Stimulated activated CD8-positive, alpha-beta memory T cell treated with anti-CD3 and anti-CD28 coated beads, Interleukin-12 subunit alpha, Interleukin-12 subunit beta, amount 100 ng/mL, for 24 hours (primary cell): Measurements from ENCODE around the gene CCDC30.
A peak's percentile ranks its signal among the peaks of the same experiment; 100 is the strongest.
"Not testable (repeated sequence)": the region's sequence is repeated elsewhere in the genome, so short reads cannot be mapped to it uniquely, and the experiment has no call there.

Source experiments
- DNase-seq: peaks from one replicate; pipeline ENCODE4 v3.0.0-alpha.2; 2020; ENCODE audit errors: extremely low read depth

The CCDC30 gene

GRCh38 chr1:42450061-42450460, 13.0 kb upstream of the CCDC30 start:
- DNase-seq = no peak

DNA sequence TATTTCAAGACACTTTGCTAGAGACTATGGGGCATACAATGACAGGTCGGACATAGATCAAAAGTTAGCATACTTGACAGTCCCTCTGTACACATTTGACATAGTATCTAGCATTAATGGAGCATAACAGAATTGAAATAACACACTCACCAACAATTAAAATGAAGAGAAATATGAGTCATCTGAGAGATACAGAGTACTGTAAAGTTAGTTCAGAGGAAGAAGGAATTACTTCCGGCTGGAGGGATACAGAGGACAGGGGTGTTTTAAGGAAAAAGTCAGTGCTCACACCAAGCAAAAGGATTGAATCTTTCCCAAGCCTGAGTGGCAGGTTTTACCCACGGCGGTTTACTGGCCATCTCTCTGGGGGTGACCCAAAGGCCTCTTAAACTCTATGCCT, 9.7 kb upstream of the CCDC30 start:
- DNase-seq = no peak

GRCh38 chr1:42454403-42454802, 8.7 kb upstream of the CCDC30 start:
- DNase-seq = no peak

DNA sequence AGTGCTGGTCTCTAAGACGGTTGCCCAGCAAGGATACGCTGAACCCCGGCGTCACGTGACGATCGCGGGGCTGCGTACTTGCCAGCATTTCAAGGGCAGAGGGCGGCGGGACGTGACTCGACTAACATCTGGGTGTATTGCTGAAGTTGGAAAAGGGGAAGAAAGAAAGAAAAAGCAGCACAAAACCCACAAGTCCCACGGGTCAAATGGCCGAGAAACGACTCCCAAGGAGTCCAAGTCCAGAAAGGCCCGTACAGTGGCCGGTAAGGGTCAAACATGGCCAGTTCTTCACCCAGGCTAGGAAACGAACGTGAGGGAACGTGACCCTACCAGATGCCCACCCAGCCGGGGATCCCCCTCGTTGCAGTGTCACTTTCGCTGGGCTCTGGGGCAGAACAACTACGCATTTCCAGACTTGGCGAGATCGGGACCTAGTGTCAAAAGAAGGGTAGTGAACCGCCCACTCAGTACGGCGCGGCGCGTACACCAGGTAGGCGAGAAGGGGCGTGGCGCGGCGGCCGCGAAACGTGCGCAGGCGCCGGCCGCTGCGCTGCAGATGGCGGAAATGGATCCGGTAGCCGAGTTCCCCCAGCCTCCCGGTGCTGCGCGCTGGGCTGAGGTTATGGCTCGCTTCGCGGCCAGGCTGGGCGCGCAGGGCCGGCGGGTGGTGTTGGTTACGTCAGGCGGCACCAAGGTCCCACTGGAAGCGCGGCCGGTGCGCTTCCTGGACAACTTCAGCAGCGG, 6.9 kb upstream of the CCDC30 start, which contains the start of the genes PPCS and ZMYND12:
Gene PPCS, plus strand, starts transcription at position 534 of the 744 bp plus-strand sequence. Its CDS starts 23 bp downstream, at position 557.
Gene ZMYND12, minus strand, starts transcription at position 13 of the 744 bp plus-strand sequence. CDS start 25 bp downstream, outside the sequence.
- peak; percentile 85 for DNase-seq

GRCh38 chr1:42456754-42457089, 6.4 kb upstream of the CCDC30 start:
- DNase-seq = peak; percentile 9

- no peak for DNase-seq
Measured at GRCh38 chr1:42461196-42461595, 1.9 kb upstream of the CCDC30 start.

DNA sequence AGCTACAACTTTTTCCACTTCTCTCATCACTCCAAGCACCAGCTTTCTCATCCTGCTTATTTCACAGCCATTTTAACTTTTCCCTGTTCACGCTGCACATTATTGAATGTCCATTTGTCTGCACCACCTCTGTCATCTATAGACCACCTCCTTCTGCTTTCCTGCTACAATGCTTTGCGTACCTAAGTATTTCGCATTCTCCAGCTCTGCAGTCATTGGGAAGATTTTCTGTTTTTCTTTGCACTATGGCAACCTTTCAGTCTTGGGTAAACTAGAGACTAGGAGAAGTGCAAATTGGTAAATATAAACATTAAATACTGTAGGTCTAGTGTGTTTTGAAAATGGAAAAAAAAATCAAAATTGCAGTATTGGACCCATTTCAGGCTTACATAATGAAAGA, 835 bp downstream of the CCDC30 start:
- no peak for DNase-seq

DNA sequence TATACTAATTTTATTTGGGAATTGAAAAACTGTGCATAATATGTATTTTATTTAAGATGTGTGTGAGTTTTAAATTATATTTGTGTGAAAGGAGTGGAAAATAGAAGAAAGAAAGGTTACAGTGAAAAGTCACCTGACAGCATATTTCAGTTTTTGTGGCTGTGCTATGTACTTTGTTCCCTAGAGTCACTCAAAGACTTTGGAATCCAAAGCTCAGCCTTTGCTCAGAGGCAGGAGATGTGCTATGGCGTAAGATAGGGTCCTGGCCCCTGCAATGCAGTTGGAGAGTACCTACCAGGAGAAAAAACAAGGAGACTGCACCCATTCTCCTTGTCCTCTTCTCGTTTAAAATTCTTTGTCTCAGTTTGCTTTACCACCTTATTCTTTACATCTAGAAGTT, 2.9 kb downstream of the CCDC30 start:
- no peak for DNase-seq

- no peak for DNase-seq
Measured at GRCh38 chr1:42469727-42470126, 6.6 kb downstream of the CCDC30 start.

DNA sequence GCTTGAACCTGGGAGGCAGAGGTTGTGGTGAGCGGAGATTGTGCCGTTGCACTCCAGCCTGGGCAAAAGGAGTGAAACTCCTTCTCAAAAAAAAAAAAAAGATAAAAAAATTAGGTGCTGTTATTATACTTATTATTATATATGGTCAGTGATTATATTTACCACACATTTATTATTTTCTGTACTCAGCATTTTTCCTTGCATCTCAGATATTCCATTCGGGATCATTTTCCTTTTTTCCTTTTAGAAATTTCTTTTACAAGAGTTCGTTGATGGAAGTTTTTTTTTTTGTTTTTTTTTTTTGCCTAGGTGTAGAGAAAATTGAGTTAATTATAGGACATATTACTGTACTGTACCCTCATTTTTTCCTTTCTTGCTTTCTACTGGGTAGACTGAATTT, 13.5 kb downstream of the CCDC30 start:
- DNase-seq = no peak

DNA sequence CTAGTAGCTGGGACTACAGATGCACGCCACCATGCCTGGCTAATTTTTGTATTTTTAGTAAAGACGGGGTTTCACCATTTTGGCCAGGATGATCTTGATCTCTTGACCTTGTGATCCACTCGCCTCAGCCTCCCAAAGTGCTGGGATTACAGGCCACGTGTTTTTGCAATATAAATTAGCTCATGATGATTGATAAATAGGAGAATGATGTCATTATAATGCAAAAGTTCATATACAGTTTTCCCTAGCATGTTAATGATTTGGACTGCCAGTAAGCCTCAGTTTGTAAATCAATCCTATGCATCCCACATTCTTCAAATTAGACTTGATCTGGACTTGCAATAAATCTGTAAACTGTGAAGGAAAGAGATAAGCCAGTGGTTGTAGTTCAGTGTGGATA, 14.3 kb downstream of the CCDC30 start:
- DNase-seq = not testable (repeated sequence)

DNA sequence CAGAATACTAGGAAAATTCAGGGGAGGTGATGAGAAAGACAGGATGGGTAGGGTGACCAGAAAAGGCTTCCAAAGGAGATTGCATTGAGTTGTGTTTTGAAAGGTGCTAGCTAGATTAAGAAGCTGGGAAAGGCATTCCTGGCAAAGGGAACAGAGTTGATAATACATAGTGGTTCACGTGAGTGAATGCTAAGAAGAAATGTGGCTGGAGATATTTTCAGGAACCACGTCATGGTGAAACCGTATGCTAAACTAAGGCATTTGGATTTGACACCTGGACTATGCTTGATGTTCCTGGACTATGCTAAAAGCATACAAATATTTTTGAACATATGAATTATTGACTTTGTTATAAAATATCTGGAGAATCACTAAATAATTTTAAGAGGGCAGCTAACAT, 14.7 kb downstream of the CCDC30 start:
- no peak for DNase-seq

DNA sequence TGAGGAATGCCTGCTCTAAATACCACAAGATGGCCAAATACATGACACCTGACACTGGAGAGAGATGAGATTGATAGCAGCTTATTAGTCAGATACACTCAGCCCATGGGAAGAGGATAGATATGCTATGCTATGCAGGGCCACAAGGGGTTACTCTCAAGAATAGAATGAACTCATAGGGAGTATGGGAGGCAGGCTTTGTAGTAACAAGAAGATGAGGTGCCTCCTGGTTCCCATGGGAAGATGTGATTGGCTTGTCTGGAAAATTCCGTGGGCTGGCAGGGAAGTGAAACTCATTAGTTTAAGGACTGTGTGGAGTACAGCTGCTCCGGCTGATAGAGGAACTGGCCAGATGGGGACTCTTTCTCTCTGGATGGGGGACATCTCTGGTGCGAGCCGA, 16.5 kb downstream of the CCDC30 start:
- DNase-seq = no peak

- DNase-seq = no peak
Measured at GRCh38 chr1:42480921-42481320, 17.8 kb downstream of the CCDC30 start.

- DNase-seq = no peak
Measured at GRCh38 chr1:42482635-42483153, 19.6 kb downstream of the CCDC30 start.

GRCh38 chr1:42484382-42484781, 21.3 kb downstream of the CCDC30 start:
- no peak for DNase-seq

DNA sequence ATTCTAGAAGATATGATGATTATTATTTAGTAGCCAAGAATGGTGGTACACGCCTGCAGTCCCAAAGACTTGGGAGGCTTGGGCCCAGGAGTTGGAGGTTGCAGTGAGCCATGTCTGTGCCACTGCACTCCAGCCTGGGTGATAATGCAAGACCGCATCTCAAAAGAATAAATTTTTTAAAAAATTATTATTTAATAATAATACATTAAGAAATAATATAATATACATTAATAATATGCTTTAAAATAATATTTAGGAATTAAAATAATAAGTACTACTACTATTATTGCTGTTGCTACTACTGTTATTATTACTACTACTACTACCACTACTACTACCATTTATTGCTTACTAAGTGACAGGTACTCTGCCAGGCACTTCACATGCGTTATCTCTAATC, 27.2 kb downstream of the CCDC30 start:
- no peak for DNase-seq

DNA sequence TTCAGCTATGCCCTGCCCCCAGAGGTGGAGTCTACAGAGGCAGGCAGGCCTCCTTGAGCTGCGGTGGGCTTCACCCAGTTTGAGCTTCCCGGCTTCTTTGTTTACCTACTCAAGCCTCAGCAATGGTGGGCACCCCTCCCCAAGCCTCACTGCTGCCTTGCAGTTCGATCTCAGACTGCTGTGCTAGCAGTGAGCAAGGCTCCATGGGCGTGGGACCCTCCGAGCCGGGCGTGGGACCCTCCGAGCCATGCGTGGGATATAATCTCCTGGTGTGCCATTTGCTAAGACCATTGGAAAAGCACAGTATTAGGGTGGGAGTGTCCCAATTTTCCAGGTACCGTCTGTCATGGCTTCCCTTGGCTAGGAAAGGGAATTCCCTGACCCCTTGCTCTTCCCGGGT, 38.9 kb downstream of the CCDC30 start:
- DNase-seq = not testable (repeated sequence)

- no peak for DNase-seq
Measured at GRCh38 chr1:42504535-42505128, 41.5 kb downstream of the CCDC30 start.

GRCh38 chr1:42506576-42506975, 43.5 kb downstream of the CCDC30 start:
- no peak for DNase-seq

DNA sequence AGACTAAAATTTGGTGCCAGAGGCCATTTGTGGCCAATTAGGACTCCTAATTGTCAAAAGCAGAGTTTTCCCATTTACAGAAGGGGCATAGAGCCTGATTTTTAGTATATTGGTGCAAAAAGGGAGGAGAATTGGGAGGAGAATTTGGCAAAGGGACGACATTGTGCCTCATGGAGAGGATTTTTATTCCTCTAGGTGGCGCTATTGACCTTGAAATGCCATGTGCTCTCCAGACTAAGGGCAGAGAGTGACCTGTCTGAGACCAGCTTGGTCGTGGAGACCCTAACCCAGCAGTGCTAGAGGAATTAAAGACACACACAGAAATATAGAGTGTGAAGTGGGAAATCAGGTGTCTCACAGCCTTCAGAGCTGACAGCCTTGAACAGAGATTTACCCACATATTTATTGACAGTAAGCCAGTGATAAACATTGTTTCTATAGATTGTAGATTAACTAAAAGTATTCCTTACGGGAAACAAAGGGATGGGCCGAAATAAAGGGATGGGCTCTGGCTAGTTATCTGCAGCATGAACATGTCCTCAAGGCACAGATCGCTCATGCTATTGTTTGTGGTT, 48.6 kb downstream of the CCDC30 start:
- DNase-seq = not testable (repeated sequence)

- DNase-seq = no peak
Measured at GRCh38 chr1:42518908-42519307, 55.8 kb downstream of the CCDC30 start.

- DNase-seq = no peak
Measured at GRCh38 chr1:42523171-42523570, 60.1 kb downstream of the CCDC30 start.
